H9 (cell line): ENCODE data around the gene POLN. TPM values are rescaled to one million over a fixed set of nuclear protein-coding genes. Genes with fewer than 3 reads are reported as not detected.
A peak's percentile ranks its signal among the peaks of the same experiment; 100 is the strongest.

Experiments used
- DNase-seq: peaks from one replicate; pipeline ENCODE4 v3.0.0-alpha.2; 2017
- H2AFZ ChIP-seq: one replicate; pipeline ENCODE4 v1.6.1; 2013; ENCODE audit warnings: mild to moderate bottlenecking, low read length, control low read depth, moderate library complexity
- H2AK5ac ChIP-seq: 2 replicates; pipeline ENCODE4 v1.6.1; 2013; ENCODE audit warnings: low read length, control low read depth, mixed read lengths; ENCODE audit not compliant: insufficient read length
- H2BK120ac ChIP-seq: one replicate; pipeline ENCODE4 v1.6.1; 2013; ENCODE audit warnings: low read depth, mild to moderate bottlenecking, low read length, control low read depth, inconsistent platforms; ENCODE audit not compliant: poor library complexity, severe bottlenecking
- H2BK12ac ChIP-seq: 2 replicates; pipeline ENCODE4 v1.6.1; 2013; ENCODE audit warnings: low read length, control low read depth, mixed read lengths, low read depth; ENCODE audit not compliant: insufficient read length
- H2BK15ac ChIP-seq: 2 replicates; pipeline ENCODE4 v1.6.1; 2013; ENCODE audit warnings: low read depth, low read length, control low read depth
- H2BK20ac ChIP-seq: one replicate; pipeline ENCODE4 v1.6.1; 2013; ENCODE audit warnings: low read depth, mild to moderate bottlenecking, low read length, control low read depth, inconsistent platforms; ENCODE audit not compliant: poor library complexity, severe bottlenecking
- H2BK5ac ChIP-seq: 2 replicates; pipeline ENCODE4 v1.6.1; 2013; ENCODE audit warnings: low read length, control low read depth, mixed read lengths; ENCODE audit not compliant: insufficient read length
- H3K14ac ChIP-seq: 2 replicates; pipeline ENCODE4 v1.6.1; 2013; ENCODE audit warnings: low read length, control low read depth; ENCODE audit not compliant: insufficient read depth
- H3K18ac ChIP-seq: 2 replicates; pipeline ENCODE4 v1.6.1; 2013; ENCODE audit warnings: low read depth, mild to moderate bottlenecking, mixed read lengths, low read length, control low read depth; ENCODE audit not compliant: insufficient read length
- H3K23ac ChIP-seq: 2 replicates; pipeline ENCODE4 v1.6.1; 2013; ENCODE audit warnings: low read length, control low read depth, mixed read lengths, low read depth; ENCODE audit not compliant: insufficient read length
- H3K23me2 ChIP-seq: 2 replicates; pipeline ENCODE4 v1.6.1; 2013; ENCODE audit warnings: low read depth, mild to moderate bottlenecking, mixed read lengths, low read length, control low read depth; ENCODE audit not compliant: insufficient read length, poor library complexity, severe bottlenecking
- H3K27ac ChIP-seq: 2 replicates; pipeline ENCODE4 v1.5.1; 2013; ENCODE audit warnings: low read length, control low read depth, mixed read lengths, low read depth; ENCODE audit not compliant: insufficient read length
- H3K27me3 ChIP-seq: 2 replicates; pipeline ENCODE4 v1.6.1; 2013; ENCODE audit warnings: low read length, control low read depth, inconsistent platforms; ENCODE audit not compliant: insufficient read depth
- H3K4ac ChIP-seq: 2 replicates; pipeline ENCODE4 v1.6.1; 2013; ENCODE audit warnings: low read depth, mild to moderate bottlenecking, control low read depth, inconsistent platforms, low read length, moderate library complexity
- H3K4me1 ChIP-seq: 2 replicates; pipeline ENCODE4 v1.6.1; 2013; ENCODE audit warnings: low read length, control low read depth, inconsistent platforms; ENCODE audit not compliant: insufficient read depth
- H3K4me2 ChIP-seq: 2 replicates; pipeline ENCODE4 v1.6.1; 2013; ENCODE audit warnings: low read length, control low read depth, mixed read lengths; ENCODE audit not compliant: insufficient read length, insufficient read depth
- H3K56ac ChIP-seq: 2 replicates; pipeline ENCODE4 v1.6.1; 2013; ENCODE audit warnings: low read depth, mild to moderate bottlenecking, mixed read lengths, low read length, control low read depth; ENCODE audit not compliant: insufficient read length
- H3K79me1 ChIP-seq: 2 replicates; pipeline ENCODE4 v1.6.1; 2013; ENCODE audit warnings: low read depth, mild to moderate bottlenecking, moderate library complexity, low read length, control low read depth, inconsistent platforms; ENCODE audit not compliant: insufficient read depth, poor library complexity, severe bottlenecking
- H3K79me2 ChIP-seq: 2 replicates; pipeline ENCODE4 v1.6.1; 2013; ENCODE audit warnings: low read length, control low read depth, inconsistent platforms; ENCODE audit not compliant: insufficient read depth
- H3K9ac ChIP-seq: 2 replicates; pipeline ENCODE4 v1.6.1; 2013; ENCODE audit warnings: low read length, control low read depth, mixed read lengths; ENCODE audit not compliant: insufficient read length; ENCODE audit errors: extremely low read depth
- H3K9me3 ChIP-seq: one replicate; pipeline ENCODE4 v1.6.1; 2013; ENCODE audit warnings: low read depth, low read length, inconsistent platforms; ENCODE audit not compliant: control insufficient read depth
- H3T11ph ChIP-seq: one replicate; pipeline ENCODE4 v1.6.1; 2013; ENCODE audit warnings: mild to moderate bottlenecking, low read length, control low read depth, inconsistent platforms
- H4K20me1 ChIP-seq: one replicate; pipeline ENCODE4 v1.6.1; 2013; ENCODE audit not compliant: control insufficient read depth, insufficient read length, insufficient read depth
- H4K5ac ChIP-seq: 2 replicates; pipeline ENCODE4 v1.6.1; 2013; ENCODE audit warnings: low read depth, mild to moderate bottlenecking, mixed read lengths, low read length, control low read depth; ENCODE audit not compliant: insufficient read length
- H4K8ac ChIP-seq: replicated peaks from 2 replicates; pipeline ENCODE4 v1.6.1; 2013; ENCODE audit warnings: low read length, control low read depth, mixed read lengths, low read depth; ENCODE audit not compliant: insufficient read length
- H4K91ac ChIP-seq: 2 replicates; pipeline ENCODE4 v1.6.1; 2013; ENCODE audit warnings: low read depth, mild to moderate bottlenecking, moderate library complexity, mixed read lengths, low read length, control low read depth; ENCODE audit not compliant: insufficient read length
- H3K27ac Mint-ChIP-seq, 3 experiments: 2 replicates in 2 of 3; 3 replicates in 1 of 3; pipeline ENCODE4 v1.8.0; 2020 to 2021; ENCODE audit warnings: mixed read lengths in 3 of 3, mild to moderate bottlenecking in 1 of 3, moderate library complexity in 1 of 3
- H3K27me3 Mint-ChIP-seq: 2 replicates; pipeline ENCODE4 v1.8.0; 2021; ENCODE audit warnings: low read depth, mild to moderate bottlenecking, moderate library complexity, mixed read lengths
- H3K36me3 Mint-ChIP-seq, 3 experiments: 2 replicates in 2 of 3; 3 replicates in 1 of 3; pipeline ENCODE4 v1.8.0; 2020 to 2021; ENCODE audit warnings: low read depth in 3 of 3, mixed read lengths in 3 of 3; ENCODE audit not compliant: insufficient read depth in 1 of 3
- H3K4me1 Mint-ChIP-seq, 2 experiments: 2 replicates each; pipeline ENCODE4 v1.8.0; 2020; ENCODE audit warnings: mixed read lengths in 2 of 2
- H3K4me3 Mint-ChIP-seq, 2 experiments: 2 replicates in 1 of 2; 3 replicates in 1 of 2; pipeline ENCODE4 v1.8.0; 2020 to 2021; ENCODE audit warnings: mild to moderate bottlenecking in 2 of 2, mixed read lengths in 2 of 2, moderate library complexity in 1 of 2
- H3K9me3 Mint-ChIP-seq, 2 experiments: 2 replicates in 1 of 2; 3 replicates in 1 of 2; pipeline ENCODE4 v1.8.0; 2020; ENCODE audit warnings: mild to moderate bottlenecking in 2 of 2, mixed read lengths in 2 of 2, moderate library complexity in 1 of 2
- WGBS: extraction: QIAGEN DNeasy Blood & Tissue Kit; methylation state at CpG from one replicate; pipeline ENCODE4 v1.1.7; 2013; ENCODE audit warnings: missing lambda C conversion rate, low lambda C conversion rate, mixed read lengths; ENCODE audit not compliant: insufficient read length; ENCODE audit errors: extremely low coverage; 5-methylcytosine and 5-hydroxymethylcytosine counted together
- total RNA-seq: library from RNA; stranded (reverse); gene quantifications from 2 replicates; pipeline ENCODE4 v1.2.1, GENCODE V29; 2021
- TF ChIP-seq, protein P1 (sequence below): fragments of 200-600 bp; sonication (generic); conservative IDR thresholded peaks from 3 replicates; pipeline ENCODE4 v1.8.0; 2021; ENCODE audit warnings: antibody characterized with exemption, mild to moderate bottlenecking

The POLN gene
- total RNA-seq, 1 experiment from 2014 or later, result 0.74 TPM

DNA sequence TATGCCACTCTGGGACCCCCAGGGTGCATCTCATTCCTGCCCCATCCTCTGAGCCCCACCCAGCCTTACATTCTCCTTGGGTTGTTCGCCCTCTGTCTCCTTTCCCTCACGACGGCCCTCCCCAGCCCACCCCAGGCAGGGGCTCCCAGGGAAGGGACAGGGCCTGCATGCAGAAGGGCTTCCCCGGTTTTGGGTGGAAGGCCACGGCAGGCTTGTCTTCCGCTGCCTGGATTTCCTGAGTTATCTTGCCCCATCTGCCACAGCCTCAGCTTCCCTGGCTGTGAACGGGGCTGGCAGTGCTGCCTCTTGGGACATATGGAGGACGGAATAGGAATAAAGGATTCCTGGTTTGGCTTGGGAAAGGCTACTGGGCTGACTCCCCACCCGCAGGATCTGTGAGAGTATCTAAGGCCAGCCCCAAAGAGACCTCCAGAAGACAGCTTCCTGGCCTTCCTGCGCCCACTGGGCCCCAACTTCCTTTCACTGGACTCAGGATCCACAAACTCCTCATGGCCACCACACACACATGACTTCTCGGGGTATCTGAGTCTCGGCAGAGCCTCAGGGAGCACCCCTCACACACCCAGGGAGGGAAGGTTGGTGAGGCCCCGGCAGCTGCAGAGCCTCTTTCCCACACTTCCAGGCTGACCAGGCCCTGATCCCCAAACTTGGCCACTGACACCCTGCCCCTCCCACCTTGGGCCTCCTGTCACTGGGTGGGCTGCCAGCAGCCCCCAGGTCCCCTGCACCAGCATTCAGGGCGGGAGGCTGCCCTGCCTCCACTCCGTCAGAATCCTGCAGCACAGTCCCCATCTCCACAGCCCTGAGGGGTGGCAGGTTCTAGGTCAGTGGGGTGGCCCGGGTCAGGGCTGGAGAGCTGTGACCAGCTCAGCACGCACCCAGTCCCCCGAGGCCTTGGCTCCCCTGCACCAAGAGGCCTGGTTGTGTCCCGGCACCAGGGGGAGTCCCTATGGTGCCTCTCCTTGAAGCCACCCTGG, 23.5 kb upstream of the POLN start:
- no peak overlapping the region for H3K23ac ChIP-seq
- no peak overlapping the region for H3K4me3 Mint-ChIP-seq
- no peaks in the 10 kb centered on the region for H3K79me2 ChIP-seq
- H3K79me1 ChIP-seq, result no peaks in the 10 kb centered on the region
- H3K56ac ChIP-seq, result no peak overlapping the region
- H4K91ac ChIP-seq, result no peak overlapping the region
- H2BK15ac ChIP-seq, result no peak overlapping the region
- no peak overlapping the region for H2BK5ac ChIP-seq
- WGBS, result no CpG with 5 or more reads among the region's 19 CpGs
- H3K9me3 ChIP-seq, result no peaks in the 10 kb centered on the region
- no peak overlapping the region for H4K8ac ChIP-seq
- no peaks in the 10 kb centered on the region for H4K20me1 ChIP-seq
- H3K4me1 ChIP-seq, result peaks cover 2% of the 10 kb centered on the region; the same call in 1 of the 2 replicates
- no peak overlapping the region for H3K27ac ChIP-seq
- H3K23me2 ChIP-seq, result peaks cover 6% of the 10 kb centered on the region
- H2BK12ac ChIP-seq, result no peak overlapping the region
- H2BK120ac ChIP-seq, result no peak overlapping the region
- H3K18ac ChIP-seq, result no peak overlapping the region
- H3K4ac ChIP-seq, result no peak overlapping the region
- H3K9me3 Mint-ChIP-seq, result no peaks in the 10 kb centered on the region
- H2AK5ac ChIP-seq, result no peak overlapping the region
- peaks cover 15 to 24% of the 10 kb centered on the region in 2 experiments for H3K4me1 Mint-ChIP-seq
- no peak overlapping the region for H2BK20ac ChIP-seq
- peak overlapping the region in 1 of 3 experiments; percentile 67; a peak in 1 of 7 replicates for H3K27ac Mint-ChIP-seq
- no peak overlapping the region for H3T11ph ChIP-seq
- H3K27me3 ChIP-seq, result no peaks in the 10 kb centered on the region
- H3K14ac ChIP-seq, result no peak overlapping the region
- TF ChIP-seq, protein P1, sequence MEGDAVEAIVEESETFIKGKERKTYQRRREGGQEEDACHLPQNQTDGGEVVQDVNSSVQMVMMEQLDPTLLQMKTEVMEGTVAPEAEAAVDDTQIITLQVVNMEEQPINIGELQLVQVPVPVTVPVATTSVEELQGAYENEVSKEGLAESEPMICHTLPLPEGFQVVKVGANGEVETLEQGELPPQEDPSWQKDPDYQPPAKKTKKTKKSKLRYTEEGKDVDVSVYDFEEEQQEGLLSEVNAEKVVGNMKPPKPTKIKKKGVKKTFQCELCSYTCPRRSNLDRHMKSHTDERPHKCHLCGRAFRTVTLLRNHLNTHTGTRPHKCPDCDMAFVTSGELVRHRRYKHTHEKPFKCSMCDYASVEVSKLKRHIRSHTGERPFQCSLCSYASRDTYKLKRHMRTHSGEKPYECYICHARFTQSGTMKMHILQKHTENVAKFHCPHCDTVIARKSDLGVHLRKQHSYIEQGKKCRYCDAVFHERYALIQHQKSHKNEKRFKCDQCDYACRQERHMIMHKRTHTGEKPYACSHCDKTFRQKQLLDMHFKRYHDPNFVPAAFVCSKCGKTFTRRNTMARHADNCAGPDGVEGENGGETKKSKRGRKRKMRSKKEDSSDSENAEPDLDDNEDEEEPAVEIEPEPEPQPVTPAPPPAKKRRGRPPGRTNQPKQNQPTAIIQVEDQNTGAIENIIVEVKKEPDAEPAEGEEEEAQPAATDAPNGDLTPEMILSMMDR, result no peak
- no peaks in the 10 kb centered on the region for H3K27me3 Mint-ChIP-seq
- H4K5ac ChIP-seq, result no peak overlapping the region
- DNase-seq, result no peak
- no peak overlapping the region for H3K4me2 ChIP-seq
- no peaks in the 10 kb centered on the region for H3K36me3 Mint-ChIP-seq
- H2AFZ ChIP-seq, result no peak overlapping the region
- H3K9ac ChIP-seq, result no peak overlapping the region
